ENCODE results near the gene MLN. TPM values are rescaled to one million over a fixed set of nuclear protein-coding genes. Genes with fewer than 3 reads are reported as not detected.

MLN gene
- total RNA-seq, 1 experiment from 2014 or later = not detected

GRCh38 chr6:33779290-33779689 lies 24.5 kb downstream of the MLN start:
- WGBS (ENCODE audit: extremely low coverage, insufficient read length, low lambda C conversion rate) = no CpG with 5 or more reads among the region's 7 CpGs
- DNase-seq = peak; percentile 67
- Histone ChIP-seq H3K56ac (ENCODE audit: insufficient read length, low read depth, low read length) (no peak overlapping the region), H3K9ac (ENCODE audit: extremely low read depth, insufficient read length, low read length) (no peak overlapping the region), H3K18ac (ENCODE audit: insufficient read length, low read depth, low read length) (no peak overlapping the region), H3K27me3 (ENCODE audit: insufficient read depth, low read length) (no peaks in the 10 kb centered on the region), H2BK120ac (ENCODE audit: low read depth, low read length, poor library complexity, severe bottlenecking) (no peak overlapping the region), H4K8ac (replicated peaks; ENCODE audit: insufficient read length, low read depth, low read length) (no peak overlapping the region), H2BK5ac (ENCODE audit: insufficient read length, low read length) (no peak overlapping the region), H3K4ac (ENCODE audit: low read depth, low read length) (no peak overlapping the region), H3K23ac (ENCODE audit: insufficient read length, low read depth, low read length) (no peak overlapping the region), H3K79me1 (ENCODE audit: insufficient read depth, low read depth, low read length, poor library complexity, severe bottlenecking) (peaks cover 3% of the 10 kb centered on the region), H3K79me2 (ENCODE audit: insufficient read depth, low read length) (no peaks in the 10 kb centered on the region), H3K23me2 (ENCODE audit: insufficient read length, low read depth, low read length, poor library complexity, severe bottlenecking) (no peaks in the 10 kb centered on the region), H2AK5ac (ENCODE audit: insufficient read length, low read length) (no peak overlapping the region), H4K20me1 (ENCODE audit: control insufficient read depth, insufficient read depth, insufficient read length) (no peaks in the 10 kb centered on the region), H3K4me1 (ENCODE audit: insufficient read depth, low read length) (peaks cover 19% of the 10 kb centered on the region; the same call in 1 of the 2 replicates), H4K91ac (ENCODE audit: insufficient read length, low read depth, low read length) (no peak overlapping the region), H4K5ac (ENCODE audit: insufficient read length, low read depth, low read length) (no peak overlapping the region), H3K9me3 (ENCODE audit: control insufficient read depth, low read depth, low read length) (no peaks in the 10 kb centered on the region), H3K27ac (ENCODE audit: insufficient read length, low read depth, low read length) (peak overlapping the region; percentile 37), H2BK12ac (ENCODE audit: insufficient read length, low read depth, low read length) (no peak overlapping the region), H2BK20ac (ENCODE audit: low read depth, low read length, poor library complexity, severe bottlenecking) (no peak overlapping the region), H3T11ph (ENCODE audit: low read length) (no peak overlapping the region), H3K4me2 (ENCODE audit: insufficient read depth, insufficient read length, low read length) (no peak overlapping the region), H2BK15ac (ENCODE audit: low read depth, low read length) (no peak overlapping the region), H3K14ac (ENCODE audit: insufficient read depth, low read length) (no peak overlapping the region), H2AFZ (ENCODE audit: low read length) (no peak overlapping the region)
- H3K27me3 Mint-ChIP-seq (ENCODE audit: low read depth) = no peaks in the 10 kb centered on the region
- no peak overlapping the region for H3K4me3 Mint-ChIP-seq
- TF ChIP-seq, protein P1, sequence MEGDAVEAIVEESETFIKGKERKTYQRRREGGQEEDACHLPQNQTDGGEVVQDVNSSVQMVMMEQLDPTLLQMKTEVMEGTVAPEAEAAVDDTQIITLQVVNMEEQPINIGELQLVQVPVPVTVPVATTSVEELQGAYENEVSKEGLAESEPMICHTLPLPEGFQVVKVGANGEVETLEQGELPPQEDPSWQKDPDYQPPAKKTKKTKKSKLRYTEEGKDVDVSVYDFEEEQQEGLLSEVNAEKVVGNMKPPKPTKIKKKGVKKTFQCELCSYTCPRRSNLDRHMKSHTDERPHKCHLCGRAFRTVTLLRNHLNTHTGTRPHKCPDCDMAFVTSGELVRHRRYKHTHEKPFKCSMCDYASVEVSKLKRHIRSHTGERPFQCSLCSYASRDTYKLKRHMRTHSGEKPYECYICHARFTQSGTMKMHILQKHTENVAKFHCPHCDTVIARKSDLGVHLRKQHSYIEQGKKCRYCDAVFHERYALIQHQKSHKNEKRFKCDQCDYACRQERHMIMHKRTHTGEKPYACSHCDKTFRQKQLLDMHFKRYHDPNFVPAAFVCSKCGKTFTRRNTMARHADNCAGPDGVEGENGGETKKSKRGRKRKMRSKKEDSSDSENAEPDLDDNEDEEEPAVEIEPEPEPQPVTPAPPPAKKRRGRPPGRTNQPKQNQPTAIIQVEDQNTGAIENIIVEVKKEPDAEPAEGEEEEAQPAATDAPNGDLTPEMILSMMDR (conservative IDR thresholded peaks at IDR 0.05) = peak; percentile 55
- H3K9me3 Mint-ChIP-seq = no peaks in the 10 kb centered on the region
- peaks cover 54 to 56% of the 10 kb centered on the region in 2 experiments for H3K4me1 Mint-ChIP-seq
- peaks cover 50 to 95% (median 93%) of the 10 kb centered on the region in 3 experiments for H3K36me3 Mint-ChIP-seq (ENCODE audit: insufficient read depth in 1 of 3, low read depth in 3 of 3)
- peak overlapping the region in 2 of 3 experiments; percentile 95 to 98; a peak in 4 of 7 replicates for H3K27ac Mint-ChIP-seq

All from H9 (cell line).